HCT116 (cell line): ENCODE measurements around the gene GRID2. TPM values are rescaled to one million over a fixed set of nuclear protein-coding genes. Genes with fewer than 3 reads are reported as not detected.

Experiments used
- ATAC-seq: fragments of 200-7000 bp; cut with Tn5 transposase; 2 replicates; pipeline ENCODE4 v1.9.1; 2020; ENCODE audit warnings: mild to moderate bottlenecking, moderate library complexity
- BruUV-seq: library from RNA; stranded (reverse); fragments of 400-500 nt; replicated peaks from 2 replicates; lab custom pipeline; 2021; lab: Mats Ljungman, UMichigan
- CTCF ChIA-PET: fragments of 300-600 bp; sonication (Branson Sonifier 250); formaldehyde crosslinking; loops from one replicate; lab custom pipeline; 2021; ENCODE audit warnings: antibody characterized with exemption; lab: Charles Lee
- POLR2A ChIA-PET: fragments of 300-600, 350-600 bp; sonication (Branson Sonifier 250); formaldehyde crosslinking; loops from one replicate; lab custom pipeline; 2021; ENCODE audit warnings: antibody characterized with exemption; lab: Charles Lee
- RAD21 ChIA-PET, 2 experiments: fragments of 300-600 bp; sonication (Branson Sonifier 250); formaldehyde crosslinking; loops; one replicate each; lab custom pipeline; 2023; ENCODE audit warnings: low total read pairs in 2 of 2; ENCODE audit not compliant: uncharacterized antibody in 2 of 2, unreplicated experiment in 2 of 2, low non-redundant PET in 1 of 2; lab: Charles Lee
- DNase-seq: peaks from one replicate; pipeline ENCODE4 v3.0.0-alpha.2; 2010; ENCODE audit warnings: low read depth, low spot score
- H2AFZ ChIP-seq: fragments of 200-600 bp; shearing (Covaris generic), sonication (generic); 2 replicates; pipeline ENCODE4 v1.6.1; 2017; ENCODE audit warnings: low read depth, mixed run types, mixed read lengths, antibody characterized with exemption, low read length; ENCODE audit not compliant: poor library complexity, severe bottlenecking
- H3K27ac ChIP-seq: 2 replicates; pipeline ENCODE4 v1.5.1; 2012; ENCODE audit warnings: low read depth, low read length
- H3K27me3 ChIP-seq: fragments of 200-600 bp; sonication (generic); 2 replicates; pipeline ENCODE4 v1.6.1; 2016; ENCODE audit warnings: mixed run types, low read length, mixed read lengths; ENCODE audit not compliant: insufficient read depth
- H3K36me3 ChIP-seq, 2 experiments: fragments of 200-500 bp in 1 of 2; fragments of 200-600 bp in 1 of 2; sonication (Bioruptor generic) in 1 of 2; sonication (generic) in 1 of 2; 2 replicates each; pipeline versions ENCODE4 v1.5.1 to v1.6.1; 2014 to 2016; ENCODE audit warnings: low read length in 2 of 2, inconsistent platforms in 1 of 2, mixed read lengths in 1 of 2, mixed run types in 1 of 2; ENCODE audit not compliant: insufficient read depth in 2 of 2, control insufficient read depth in 1 of 2
- H3K4me1 ChIP-seq, 2 experiments: fragments of 200-600 bp in 1 of 2; sonication (generic) in 1 of 2; 2 replicates each; pipeline versions ENCODE4 v1.5.1 to v1.6.1; 2012 to 2017; ENCODE audit warnings: low read length in 2 of 2, inconsistent platforms in 1 of 2, mild to moderate bottlenecking in 1 of 2, mixed read lengths in 1 of 2, mixed run types in 1 of 2, moderate library complexity in 1 of 2; ENCODE audit not compliant: insufficient read depth in 2 of 2, control insufficient read depth in 1 of 2
- H3K4me2 ChIP-seq: fragments of 200-600 bp; sonication (generic); 2 replicates; pipeline ENCODE4 v1.6.1; 2017; ENCODE audit warnings: mixed run types, low read length, mixed read lengths
- H3K4me3 ChIP-seq, 2 experiments: fragments of 200-600 bp in 1 of 2; sonication (generic) in 1 of 2; replicated peaks in 1 of 2; 2 replicates each; pipeline ENCODE4 v1.5.1; 2011 to 2016; ENCODE audit warnings: low read length in 2 of 2, control low read depth in 1 of 2, low read depth in 1 of 2, mild to moderate bottlenecking in 1 of 2, mixed read lengths in 1 of 2, mixed run types in 1 of 2
- H3K79me2 ChIP-seq: fragments of 200-600 bp; sonication (generic); 2 replicates; pipeline ENCODE4 v1.6.1; 2017; ENCODE audit warnings: mild to moderate bottlenecking, mixed run types, low read length, moderate library complexity, mixed read lengths; ENCODE audit not compliant: insufficient read depth
- H3K9ac ChIP-seq: fragments of 200-600 bp; sonication (generic); 2 replicates; pipeline ENCODE4 v1.6.1; 2016; ENCODE audit warnings: low read length, mixed read lengths
- H3K9me2 ChIP-seq: fragments of 200-600 bp; sonication (generic), shearing (Covaris generic); 2 replicates; pipeline ENCODE4 v1.6.1; 2017; ENCODE audit warnings: mixed run types, mild to moderate bottlenecking, moderate library complexity; ENCODE audit not compliant: insufficient read depth
- H3K9me3 ChIP-seq, 2 experiments: fragments of 200-500 bp in 1 of 2; fragments of 200-600 bp in 1 of 2; sonication (Bioruptor generic) in 1 of 2; sonication (generic) in 1 of 2; 2 replicates each; pipeline ENCODE4 v1.6.1; 2014 to 2017; ENCODE audit warnings: low read length in 2 of 2, mixed read lengths in 2 of 2, inconsistent platforms in 1 of 2, low read depth in 1 of 2, mild to moderate bottlenecking in 1 of 2, mixed run types in 1 of 2, moderate library complexity in 1 of 2; ENCODE audit not compliant: control insufficient read depth in 1 of 2, insufficient read depth in 1 of 2
- H4K20me1 ChIP-seq: fragments of 200-600 bp; sonication (generic), shearing (Covaris generic); 2 replicates; pipeline ENCODE4 v1.6.1; 2017; ENCODE audit warnings: mixed run types, mild to moderate bottlenecking, moderate library complexity; ENCODE audit not compliant: insufficient read depth
- EGR1 ChIP-seq: IDR thresholded peaks from 2 replicates; pipeline ENCODE4 v1.6.1; 2012; ENCODE audit warnings: low read depth
- JUND ChIP-seq: IDR thresholded peaks from 2 replicates; pipeline ENCODE4 v1.6.1; 2012
- POLR2AphosphoS5 ChIP-seq: IDR thresholded peaks from 2 replicates; pipeline ENCODE4 v1.6.1; 2011; ENCODE audit warnings: mild to moderate bottlenecking, low read depth, low read length, moderate library complexity
- RAD21 ChIP-seq: IDR thresholded peaks from 2 replicates; pipeline ENCODE4 v1.6.1; 2012; ENCODE audit warnings: low read depth, mild to moderate bottlenecking
- YY1 ChIP-seq: IDR thresholded peaks from 2 replicates; pipeline ENCODE4 v1.6.1; 2011; ENCODE audit warnings: low read length, low read depth, moderate library complexity, mild to moderate bottlenecking; ENCODE audit not compliant: insufficient replicate concordance; ENCODE audit errors: extremely low read depth
- ZFX ChIP-seq: fragments of 450-650 bp; IDR thresholded peaks from 2 replicates; pipeline ENCODE4 v1.6.1; 2017
- intact Hi-C: fragments of 100-400 bp; cut with micrococcal nuclease; formaldehyde crosslinking; loops from 2 replicates; pipeline ENCODE4 v1.10.0; 2022
- total RNA-seq: library from RNA; stranded (reverse); gene quantifications from one replicate; pipeline ENCODE4 v1.2.1, GENCODE V29; 2021; ENCODE audit not compliant: unreplicated experiment
- TF ChIP-seq, protein P1 (sequence below): IDR thresholded peaks from 2 replicates; pipeline ENCODE4 v1.6.1; 2011; ENCODE audit warnings: mild to moderate bottlenecking, low read length, moderate library complexity; ENCODE audit not compliant: insufficient replicate concordance; ENCODE audit errors: extremely low read depth
- TF ChIP-seq, protein P2 (sequence below): IDR thresholded peaks from 2 replicates; pipeline ENCODE4 v1.6.1; 2012
- TF ChIP-seq, protein P3 (sequence below), 3 experiments: fragments of 200-600 bp in 1 of 3; sonication (generic) in 1 of 3; IDR thresholded peaks in 2 of 3; conservative IDR thresholded peaks in 1 of 3; 2 replicates each; pipeline ENCODE4 v1.5.1; 2012 to 2017; ENCODE audit warnings: low read depth in 2 of 3, low read length in 2 of 3, antibody characterized with exemption in 1 of 3, borderline replicate concordance in 1 of 3, control low read depth in 1 of 3, mild to moderate bottlenecking in 1 of 3, mixed read lengths in 1 of 3, mixed run types in 1 of 3, moderate library complexity in 1 of 3; ENCODE audit not compliant: insufficient read depth in 1 of 3
- TF ChIP-seq, protein P4 (sequence below): IDR thresholded peaks from 2 replicates; pipeline ENCODE4 v1.6.1; 2012; ENCODE audit warnings: low read depth

GRID2 gene
- total RNA-seq, 1 experiment from 2014 or later, result not detected

DNA sequence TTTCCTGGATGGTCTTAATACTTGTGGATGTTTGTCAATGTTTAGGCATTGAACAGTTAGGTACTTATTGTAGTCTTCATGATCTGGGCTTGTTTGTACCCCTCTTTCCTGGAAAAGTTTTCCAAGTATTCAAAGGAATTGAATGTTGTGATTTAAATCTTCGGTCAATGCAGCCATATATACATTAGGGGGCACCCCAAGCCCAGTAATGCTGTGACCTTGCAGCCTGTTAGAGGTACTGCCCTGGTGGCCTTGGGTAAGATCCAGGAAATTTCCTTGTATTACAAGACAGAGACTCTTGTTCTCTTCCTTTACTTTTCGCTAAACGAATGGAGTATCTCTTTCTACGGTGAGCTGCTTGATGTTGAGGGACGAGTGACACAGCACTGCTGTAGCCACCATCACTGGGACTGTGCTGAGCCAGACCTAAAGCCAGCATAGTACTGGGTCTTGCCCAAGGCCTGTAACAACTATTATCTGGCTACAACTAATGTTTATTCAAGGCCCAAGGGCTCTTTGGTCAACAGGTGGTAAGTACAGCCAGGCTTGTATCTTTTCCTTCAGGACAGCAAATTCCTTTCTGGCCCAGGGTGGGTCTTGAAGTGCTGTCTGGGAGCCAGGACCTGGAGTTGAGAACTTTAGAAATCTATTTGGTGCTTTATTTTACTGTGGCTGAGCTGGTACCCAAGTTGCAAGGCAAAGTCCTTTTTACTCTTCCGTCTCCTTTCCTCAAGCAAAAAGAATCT lies 1406.5 kb downstream of the GRID2 start:
- Histone ChIP-seq H3K4me2 (no peak overlapping the region), H3K9me2 (no peaks in the 10 kb centered on the region), H3K27ac (no peak overlapping the region), H3K4me3 (no peak overlapping the region), H3K9me3 (no peaks in the 10 kb centered on the region), H3K9ac (no peak overlapping the region), H3K4me1 (no peaks in the 10 kb centered on the region), H2AFZ (peak overlapping the region; percentile 60), H3K27me3 (no peaks in the 10 kb centered on the region), H3K36me3 (no peaks in the 10 kb centered on the region), H3K79me2 (no peaks in the 10 kb centered on the region), H4K20me1 (no peaks in the 10 kb centered on the region)
- POLR2A ChIA-PET, result no interaction called here
- peak; percentile 35 for DNase-seq
- peak; percentile 89 for ATAC-seq
- intact Hi-C loops, result loop anchor here (1.0 to 2.0 kb wide), 2 partner anchors 55 to 78 kb away; no protein-coding TSS in a partner anchor
- RAD21 ChIA-PET, result no interaction called here
- BruUV-seq, result no TSS peak
- CTCF ChIA-PET, result interaction anchor here (0.6 to 1.5 kb wide), 2 partner anchors 52 to 54 kb away, joined by 4 read pairs; no protein-coding TSS in a partner anchor
- TF ChIP-seq EGR1 (no peak), RAD21 (peak; percentile 72), JUND (no peak), POLR2AphosphoS5 (no peak), YY1 (no peak), ZFX (no peak)
- TF ChIP-seq, protein P1, sequence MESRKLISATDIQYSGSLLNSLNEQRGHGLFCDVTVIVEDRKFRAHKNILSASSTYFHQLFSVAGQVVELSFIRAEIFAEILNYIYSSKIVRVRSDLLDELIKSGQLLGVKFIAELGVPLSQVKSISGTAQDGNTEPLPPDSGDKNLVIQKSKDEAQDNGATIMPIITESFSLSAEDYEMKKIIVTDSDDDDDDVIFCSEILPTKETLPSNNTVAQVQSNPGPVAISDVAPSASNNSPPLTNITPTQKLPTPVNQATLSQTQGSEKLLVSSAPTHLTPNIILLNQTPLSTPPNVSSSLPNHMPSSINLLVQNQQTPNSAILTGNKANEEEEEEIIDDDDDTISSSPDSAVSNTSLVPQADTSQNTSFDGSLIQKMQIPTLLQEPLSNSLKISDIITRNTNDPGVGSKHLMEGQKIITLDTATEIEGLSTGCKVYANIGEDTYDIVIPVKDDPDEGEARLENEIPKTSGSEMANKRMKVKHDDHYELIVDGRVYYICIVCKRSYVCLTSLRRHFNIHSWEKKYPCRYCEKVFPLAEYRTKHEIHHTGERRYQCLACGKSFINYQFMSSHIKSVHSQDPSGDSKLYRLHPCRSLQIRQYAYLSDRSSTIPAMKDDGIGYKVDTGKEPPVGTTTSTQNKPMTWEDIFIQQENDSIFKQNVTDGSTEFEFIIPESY, result no peak
- TF ChIP-seq, protein P2, sequence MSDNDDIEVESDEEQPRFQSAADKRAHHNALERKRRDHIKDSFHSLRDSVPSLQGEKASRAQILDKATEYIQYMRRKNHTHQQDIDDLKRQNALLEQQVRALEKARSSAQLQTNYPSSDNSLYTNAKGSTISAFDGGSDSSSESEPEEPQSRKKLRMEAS, result no peak
- TF ChIP-seq, protein P3, sequence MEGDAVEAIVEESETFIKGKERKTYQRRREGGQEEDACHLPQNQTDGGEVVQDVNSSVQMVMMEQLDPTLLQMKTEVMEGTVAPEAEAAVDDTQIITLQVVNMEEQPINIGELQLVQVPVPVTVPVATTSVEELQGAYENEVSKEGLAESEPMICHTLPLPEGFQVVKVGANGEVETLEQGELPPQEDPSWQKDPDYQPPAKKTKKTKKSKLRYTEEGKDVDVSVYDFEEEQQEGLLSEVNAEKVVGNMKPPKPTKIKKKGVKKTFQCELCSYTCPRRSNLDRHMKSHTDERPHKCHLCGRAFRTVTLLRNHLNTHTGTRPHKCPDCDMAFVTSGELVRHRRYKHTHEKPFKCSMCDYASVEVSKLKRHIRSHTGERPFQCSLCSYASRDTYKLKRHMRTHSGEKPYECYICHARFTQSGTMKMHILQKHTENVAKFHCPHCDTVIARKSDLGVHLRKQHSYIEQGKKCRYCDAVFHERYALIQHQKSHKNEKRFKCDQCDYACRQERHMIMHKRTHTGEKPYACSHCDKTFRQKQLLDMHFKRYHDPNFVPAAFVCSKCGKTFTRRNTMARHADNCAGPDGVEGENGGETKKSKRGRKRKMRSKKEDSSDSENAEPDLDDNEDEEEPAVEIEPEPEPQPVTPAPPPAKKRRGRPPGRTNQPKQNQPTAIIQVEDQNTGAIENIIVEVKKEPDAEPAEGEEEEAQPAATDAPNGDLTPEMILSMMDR (IDR thresholded peaks at IDR 0.05 in 2 of 3, conservative IDR thresholded peaks at IDR 0.05 in 1 of 3; ENCODE audit: borderline replicate concordance in 1 of 3, insufficient read depth in 1 of 3, low read depth in 2 of 3, low read length in 2 of 3), result peak; percentile 31 to 65 (median 38); a peak in 4 of 6 replicates
- TF ChIP-seq, protein P4, sequence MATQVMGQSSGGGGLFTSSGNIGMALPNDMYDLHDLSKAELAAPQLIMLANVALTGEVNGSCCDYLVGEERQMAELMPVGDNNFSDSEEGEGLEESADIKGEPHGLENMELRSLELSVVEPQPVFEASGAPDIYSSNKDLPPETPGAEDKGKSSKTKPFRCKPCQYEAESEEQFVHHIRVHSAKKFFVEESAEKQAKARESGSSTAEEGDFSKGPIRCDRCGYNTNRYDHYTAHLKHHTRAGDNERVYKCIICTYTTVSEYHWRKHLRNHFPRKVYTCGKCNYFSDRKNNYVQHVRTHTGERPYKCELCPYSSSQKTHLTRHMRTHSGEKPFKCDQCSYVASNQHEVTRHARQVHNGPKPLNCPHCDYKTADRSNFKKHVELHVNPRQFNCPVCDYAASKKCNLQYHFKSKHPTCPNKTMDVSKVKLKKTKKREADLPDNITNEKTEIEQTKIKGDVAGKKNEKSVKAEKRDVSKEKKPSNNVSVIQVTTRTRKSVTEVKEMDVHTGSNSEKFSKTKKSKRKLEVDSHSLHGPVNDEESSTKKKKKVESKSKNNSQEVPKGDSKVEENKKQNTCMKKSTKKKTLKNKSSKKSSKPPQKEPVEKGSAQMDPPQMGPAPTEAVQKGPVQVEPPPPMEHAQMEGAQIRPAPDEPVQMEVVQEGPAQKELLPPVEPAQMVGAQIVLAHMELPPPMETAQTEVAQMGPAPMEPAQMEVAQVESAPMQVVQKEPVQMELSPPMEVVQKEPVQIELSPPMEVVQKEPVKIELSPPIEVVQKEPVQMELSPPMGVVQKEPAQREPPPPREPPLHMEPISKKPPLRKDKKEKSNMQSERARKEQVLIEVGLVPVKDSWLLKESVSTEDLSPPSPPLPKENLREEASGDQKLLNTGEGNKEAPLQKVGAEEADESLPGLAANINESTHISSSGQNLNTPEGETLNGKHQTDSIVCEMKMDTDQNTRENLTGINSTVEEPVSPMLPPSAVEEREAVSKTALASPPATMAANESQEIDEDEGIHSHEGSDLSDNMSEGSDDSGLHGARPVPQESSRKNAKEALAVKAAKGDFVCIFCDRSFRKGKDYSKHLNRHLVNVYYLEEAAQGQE, result no peak
